GM12878 (cell line): ENCODE results near the gene PHF3. TPM values are rescaled to one million over a fixed set of nuclear protein-coding genes. Genes with fewer than 3 reads are reported as not detected.

Source experiments
- ATAC-seq: fragments of 200-7000 bp; cut with Tn5 transposase; 3 replicates; pipeline ENCODE4 v1.9.1; 2020; ENCODE audit warnings: mild to moderate bottlenecking, moderate library complexity
- BruUV-seq: library from RNA; stranded (reverse); fragments of 400-500 nt; replicated peaks from 2 replicates; lab custom pipeline; 2021; lab: Mats Ljungman, UMichigan
- CTCF ChIA-PET: fragments of 300-600 bp; sonication (Branson Sonifier 250); formaldehyde crosslinking; extraction: SDS; loops from one replicate; lab custom pipeline; 2021; ENCODE audit warnings: inconsistent platforms; lab: Yijun Ruan, JAX
- POLR2A ChIA-PET: fragments of 350-600 bp; formaldehyde crosslinking; extraction: SDS; loops from one replicate; lab custom pipeline; 2021; ENCODE audit warnings: inconsistent platforms; lab: Charles Lee
- RAD21 ChIA-PET: fragments of 300-600 bp; sonication (Branson Sonifier 250); formaldehyde crosslinking; loops from one replicate; lab custom pipeline; 2023; ENCODE audit warnings: antibody characterized with exemption; ENCODE audit not compliant: unreplicated experiment; lab: Charles Lee
- SMC1A ChIA-PET: fragments of 300-600 bp; sonication (Branson Sonifier 250); formaldehyde crosslinking; loops from one replicate; lab custom pipeline; 2023; ENCODE audit not compliant: unreplicated experiment, uncharacterized antibody; lab: Charles Lee
- DNase-seq: peaks from one replicate; pipeline ENCODE4 v3.0.0-alpha.2; 2011; ENCODE audit warnings: low read depth, low spot score
- FAIRE-seq: peaks from 3 replicates; lab custom pipeline; 2011; peaks lifted over from hg19 to GRCh38; lab: Jason Lieb, UNC
- H2AFZ ChIP-seq: 2 replicates; pipeline ENCODE4 v1.6.0; 2011; ENCODE audit warnings: low read depth, low read length, control low read depth; ENCODE audit not compliant: control insufficient read depth
- H3K27ac ChIP-seq: 2 replicates; pipeline ENCODE4 v1.5.1; 2011; ENCODE audit warnings: control low read depth; ENCODE audit not compliant: control insufficient read depth, insufficient read depth
- H3K27me3 ChIP-seq, 2 experiments: replicated peaks in 1 of 2; 2 replicates each; pipeline versions ENCODE4 v1.6.0 to v1.6.1; 2011; ENCODE audit warnings: low read length in 1 of 2; ENCODE audit not compliant: control insufficient read depth in 2 of 2, insufficient read depth in 2 of 2
- H3K36me3 ChIP-seq, 2 experiments: 2 replicates each; pipeline ENCODE4 v1.5.1; 2011; ENCODE audit warnings: low read length in 1 of 2; ENCODE audit not compliant: control insufficient read depth in 2 of 2, insufficient read depth in 2 of 2
- H3K4me1 ChIP-seq: 2 replicates; pipeline ENCODE4 v1.6.1; 2011; ENCODE audit warnings: mild to moderate bottlenecking, low read length, moderate library complexity, mixed read lengths; ENCODE audit not compliant: control insufficient read depth, insufficient read depth
- H3K4me2 ChIP-seq: 2 replicates; pipeline ENCODE4 v1.6.0; 2011; ENCODE audit warnings: control low read depth; ENCODE audit not compliant: control insufficient read depth, insufficient read depth
- H3K4me3 ChIP-seq: fragments of 200-600 bp; sonication (generic); 2 replicates; pipeline ENCODE4 v1.5.1; 2016
- H3K79me2 ChIP-seq: 2 replicates; pipeline ENCODE4 v1.6.0; 2011; ENCODE audit warnings: low read length; ENCODE audit not compliant: control insufficient read depth, insufficient read depth
- H3K9ac ChIP-seq: 2 replicates; pipeline ENCODE4 v1.8.0; 2011; ENCODE audit warnings: low read length, control low read depth, mixed read lengths; ENCODE audit not compliant: control insufficient read depth, insufficient read depth
- H3K9me3 ChIP-seq: replicated peaks from 3 replicates; pipeline ENCODE4 v1.5.1; 2011; ENCODE audit warnings: mild to moderate bottlenecking, low read length; ENCODE audit not compliant: control insufficient read depth, insufficient read depth
- H4K20me1 ChIP-seq: 2 replicates; pipeline ENCODE4 v1.6.0; 2011; ENCODE audit not compliant: control insufficient read depth, insufficient read depth
- BHLHE40 ChIP-seq, 2 experiments: fragments of 450-650 bp in 1 of 2; IDR thresholded peaks; 2 replicates each; pipeline ENCODE4 v1.6.1; 2011 to 2017; ENCODE audit warnings: low read depth in 2 of 2, borderline replicate concordance in 1 of 2, improper control_type of control experiment in 1 of 2, low read length in 1 of 2, mild to moderate bottlenecking in 1 of 2
- EP300 ChIP-seq, 2 experiments: fragments of 150-350 bp in 1 of 2; IDR thresholded peaks; 2 replicates each; pipeline ENCODE4 v1.6.1; 2011 to 2012; ENCODE audit warnings: low read depth in 2 of 2, low read length in 2 of 2, borderline replicate concordance in 1 of 2, improper control_type of control experiment in 1 of 2, inconsistent platforms in 1 of 2; ENCODE audit not compliant: control insufficient read depth in 1 of 2
- FOS ChIP-seq: IDR thresholded peaks from 3 replicates; pipeline ENCODE4 v1.6.1; 2011; ENCODE audit warnings: borderline replicate concordance; ENCODE audit not compliant: insufficient read length; ENCODE audit errors: extremely low read depth
- HDGF ChIP-seq: fragments of 450-650 bp; IDR thresholded peaks from 2 replicates; pipeline ENCODE4 v1.6.1; 2016; ENCODE audit warnings: antibody characterized with exemption
- IKZF2 ChIP-seq, 2 experiments: fragments of 450-650 bp; IDR thresholded peaks; 2 replicates each; pipeline ENCODE4 v1.6.1; 2017; ENCODE audit warnings: mild to moderate bottlenecking in 2 of 2, moderate library complexity in 2 of 2
- NFXL1 ChIP-seq: fragments of 450-650 bp; IDR thresholded peaks from 2 replicates; pipeline ENCODE4 v1.6.1; 2017; ENCODE audit warnings: antibody characterized with exemption, mild to moderate bottlenecking, borderline replicate concordance
- POLR2AphosphoS2 ChIP-seq: IDR thresholded peaks from 2 replicates; pipeline ENCODE4 v1.6.1; 2011; ENCODE audit warnings: low read depth, mild to moderate bottlenecking, low read length, improper control_type of control experiment, moderate library complexity
- POLR2AphosphoS5 ChIP-seq: IDR thresholded peaks from 2 replicates; pipeline ENCODE4 v1.6.1; 2011; ENCODE audit warnings: mild to moderate bottlenecking, low read length, inconsistent platforms
- RELA ChIP-seq: fragments of 450-650 bp; IDR thresholded peaks from 2 replicates; pipeline ENCODE4 v1.8.0; 2014; ENCODE audit warnings: borderline replicate concordance; ENCODE audit not compliant: partially characterized antibody
- RFX5 ChIP-seq: IDR thresholded peaks from 2 replicates; pipeline ENCODE4 v1.6.1; 2011; ENCODE audit warnings: low read depth, low read length, improper control_type of control experiment
- SMC3 ChIP-seq: IDR thresholded peaks from 2 replicates; pipeline ENCODE4 v1.6.1; 2011; ENCODE audit warnings: low read length, improper control_type of control experiment, borderline replicate concordance
- SPI1 ChIP-seq: IDR thresholded peaks from 2 replicates; pipeline ENCODE4 v1.6.1; 2011; ENCODE audit warnings: low read depth, mild to moderate bottlenecking, low read length, moderate library complexity, borderline replicate concordance; ENCODE audit not compliant: insufficient read depth
- ZBTB33 ChIP-seq: fragments of 450-650 bp; IDR thresholded peaks from 2 replicates; pipeline ENCODE4 v1.6.1; 2017; ENCODE audit warnings: mild to moderate bottlenecking
- ZBTB40 ChIP-seq: fragments of 450-650 bp; IDR thresholded peaks from 2 replicates; pipeline ENCODE4 v1.6.1; 2016; ENCODE audit warnings: mild to moderate bottlenecking, moderate library complexity, borderline replicate concordance
- WGBS: methylation state at CpG from one replicate; pipeline ENCODE4 v1.1.6; 2016; ENCODE audit warnings: low lambda C conversion rate; ENCODE audit not compliant: insufficient replicate concordance, insufficient coverage; ENCODE audit errors: missing lambda C conversion rate; 5-methylcytosine and 5-hydroxymethylcytosine counted together
- in situ Hi-C: fragments of 300-500 bp; cut with MboI; formaldehyde crosslinking; loops from 9 replicates; pipeline ENCODE4 v1.14.3; 2018; ENCODE audit warnings: mixed read lengths
- intact Hi-C: fragments of 100-400 bp; cut with micrococcal nuclease; formaldehyde crosslinking; loops from one replicate; pipeline ENCODE4 v1.14.2; 2022; ENCODE audit not compliant: unreplicated experiment
- polyA plus RNA-seq, 11 experiments: library from polyadenylated mRNA; depleted of rRNA in 4 of 11; unstranded in 6 of 11; stranded (reverse) in 5 of 11; fragments of >200 nt; fragmentation: Nextera tagmentation in 4 of 11; fragmentation: Illumina TruSeq in 1 of 11; extraction: Ambion mirVana in 4 of 11; extraction: Trizol in 1 of 11; gene quantifications; 1 replicate in 1 of 11; 2 replicates in 10 of 11; pipeline versions ENCODE4 v1.2.1 to v1.2.3, GENCODE V29; 2011 to 2016; ENCODE audit warnings: inconsistent platforms in 2 of 11, missing spikeins in 2 of 11, low read depth in 1 of 11
- total RNA-seq, 4 experiments: library from RNA; depleted of rRNA in 3 of 4; stranded (reverse); fragments of >200 nt in 3 of 4; fragmentation: Illumina TruSeq in 1 of 4; extraction: Trizol in 1 of 4; gene quantifications; 2 replicates each; pipeline versions ENCODE4 v1.2.1 to v1.2.3, GENCODE V29; 2013 to 2021
- TF ChIP-seq, protein P1 (sequence below): fragments of 450-650 bp; IDR thresholded peaks from 2 replicates; pipeline ENCODE4 v1.6.1; 2014; ENCODE audit warnings: mild to moderate bottlenecking
- TF ChIP-seq, protein P2 (sequence below): IDR thresholded peaks from 2 replicates; pipeline ENCODE4 v1.6.1; 2012; ENCODE audit warnings: low read depth, low read length, improper control_type of control experiment

Gene PHF3
- total and polyA plus RNA-seq, 10 of the 15 experiments (the other 5 are each of a cell fraction or from before 2014, with no cell fraction given): 8.3 to 61.5 (median 26.6) TPM

DNA sequence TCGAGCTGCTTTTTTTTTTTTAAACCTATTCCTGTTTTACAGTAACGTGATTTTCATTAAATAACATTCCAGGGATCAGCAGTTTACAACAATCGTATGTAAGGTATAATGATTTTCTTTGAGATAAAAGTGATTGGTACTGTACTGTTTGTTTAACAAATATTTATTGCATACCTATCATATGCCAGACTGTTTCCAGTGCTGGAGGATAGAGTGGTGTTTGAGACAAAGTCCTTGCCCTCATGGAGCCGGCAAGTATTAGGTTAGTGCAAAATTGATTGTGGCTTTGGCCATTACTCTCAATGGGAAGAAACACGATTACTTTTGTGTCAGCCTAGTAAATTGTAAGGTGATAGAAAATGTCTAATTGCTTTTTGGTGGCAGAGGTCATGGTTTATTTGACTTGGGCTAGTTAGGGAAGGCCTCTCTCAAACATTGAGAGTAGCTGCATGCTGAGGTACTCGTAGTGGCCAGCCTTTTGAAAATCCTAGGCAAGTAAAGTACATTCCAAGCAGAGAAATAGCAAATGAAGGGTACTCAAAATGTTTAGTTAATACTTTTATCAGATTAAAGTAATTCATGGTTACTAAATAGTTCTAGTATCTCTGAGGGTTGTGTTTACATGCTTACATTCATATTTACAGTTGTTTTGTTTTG is 35.6 kb downstream of the PHF3 start:
- Histone ChIP-seq H3K36me3 (peaks cover 0 to 9% of the 10 kb centered on the region in 2 experiments; a peak in 1 of 4 replicates), H3K4me1 (peaks cover 8% of the 10 kb centered on the region; the same call in 1 of the 2 replicates), H3K27ac (no peak overlapping the region), H3K4me3 (no peak overlapping the region), H3K9ac (no peak overlapping the region), H4K20me1 (no peaks in the 10 kb centered on the region), H3K79me2 (peaks cover 53% of the 10 kb centered on the region), H2AFZ (no peak overlapping the region), H3K27me3 (no peaks in the 10 kb centered on the region), H3K9me3 (0 out of 3 replicates have a peak, but pooled peaks cover 2% of the 10 kb centered on the region), H3K4me2 (no peak overlapping the region)
- ChIA-PET CTCF (interaction anchor here (2.4 kb wide), 1 partner anchor 11 kb away, joined by 15 read pairs; no protein-coding TSS in a partner anchor), SMC1A (interaction anchor here (0.6 to 1.8 kb wide), 3 partner anchors 11 to 108 kb away, joined by 3 to 6 read pairs (median 3); no protein-coding TSS in a partner anchor), POLR2A (no interaction called here), RAD21 (no interaction called here)
- in situ Hi-C loops: no loop called here
- FAIRE-seq: no peak
- intact Hi-C loops: no loop called here
- no peak for DNase-seq
- WGBS: 84% methylated on average over 6 of the region's 6 CpGs
- ATAC-seq: no peak
- no TSS peak for BruUV-seq
- TF ChIP-seq SMC3: no peak
- no peak for TF ChIP-seq HDGF
- TF ChIP-seq POLR2AphosphoS2: no peak
- TF ChIP-seq FOS: no peak
- TF ChIP-seq, protein P1, sequence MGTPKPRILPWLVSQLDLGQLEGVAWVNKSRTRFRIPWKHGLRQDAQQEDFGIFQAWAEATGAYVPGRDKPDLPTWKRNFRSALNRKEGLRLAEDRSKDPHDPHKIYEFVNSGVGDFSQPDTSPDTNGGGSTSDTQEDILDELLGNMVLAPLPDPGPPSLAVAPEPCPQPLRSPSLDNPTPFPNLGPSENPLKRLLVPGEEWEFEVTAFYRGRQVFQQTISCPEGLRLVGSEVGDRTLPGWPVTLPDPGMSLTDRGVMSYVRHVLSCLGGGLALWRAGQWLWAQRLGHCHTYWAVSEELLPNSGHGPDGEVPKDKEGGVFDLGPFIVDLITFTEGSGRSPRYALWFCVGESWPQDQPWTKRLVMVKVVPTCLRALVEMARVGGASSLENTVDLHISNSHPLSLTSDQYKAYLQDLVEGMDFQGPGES: no peak
- no peak for TF ChIP-seq SPI1
- TF ChIP-seq RELA: no peak
- TF ChIP-seq, protein P2, sequence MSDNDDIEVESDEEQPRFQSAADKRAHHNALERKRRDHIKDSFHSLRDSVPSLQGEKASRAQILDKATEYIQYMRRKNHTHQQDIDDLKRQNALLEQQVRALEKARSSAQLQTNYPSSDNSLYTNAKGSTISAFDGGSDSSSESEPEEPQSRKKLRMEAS: no peak
- TF ChIP-seq EP300 (IDR thresholded peaks at IDR 0.05; ENCODE audit: borderline replicate concordance in 1 of 2, control insufficient read depth in 1 of 2, low read depth in 2 of 2, low read length in 2 of 2): no peak
- no peak for TF ChIP-seq ZBTB33
- no peak for TF ChIP-seq NFXL1
- no peak for TF ChIP-seq BHLHE40 (IDR thresholded peaks at IDR 0.05; ENCODE audit: borderline replicate concordance in 1 of 2, low read depth in 2 of 2, low read length in 1 of 2)
- no peak for TF ChIP-seq ZBTB40
- no peak for TF ChIP-seq IKZF2 (IDR thresholded peaks at IDR 0.05)
- no peak for TF ChIP-seq POLR2AphosphoS5
- no peak for TF ChIP-seq RFX5
